CD4-positive, alpha-beta memory T cell (primary cell): ENCODE measurements around the gene MYCBPAP. TPM values are rescaled to one million over a fixed set of nuclear protein-coding genes. Genes with fewer than 3 reads are reported as not detected.

Experiments
- CTCF ChIA-PET: fragments of 350-600 bp; sonication (Branson Sonifier 250); formaldehyde crosslinking; loops from one replicate; lab custom pipeline; 2021; ENCODE audit warnings: inconsistent platforms; ENCODE audit not compliant: partially characterized antibody; lab: Charles Lee
- POLR2A ChIA-PET: fragments of 350-600 bp; sonication (Branson Sonifier 250); formaldehyde crosslinking; loops from one replicate; lab custom pipeline; 2021; ENCODE audit not compliant: partially characterized antibody; lab: Charles Lee
- DNase-seq, 5 donors: peaks; one replicate each; pipeline versions ENCODE4 v3.0.0 to v3.0.0-alpha.2; 2020 to 2022; ENCODE audit warnings: mixed read lengths in 1 of 5
- H3K27ac ChIP-seq: one replicate; pipeline ENCODE4 v1.7.0; 2013; ENCODE audit warnings: low read depth, low read length
- H3K27me3 ChIP-seq: 2 replicates; pipeline ENCODE4 v1.7.0; 2013; ENCODE audit warnings: mild to moderate bottlenecking, low read length, moderate library complexity; ENCODE audit not compliant: insufficient read depth
- H3K36me3 ChIP-seq: 2 replicates; pipeline ENCODE4 v1.7.0; 2013; ENCODE audit warnings: mild to moderate bottlenecking, low read length, moderate library complexity; ENCODE audit not compliant: insufficient read depth
- H3K4me1 ChIP-seq: 2 replicates; pipeline ENCODE4 v1.7.0; 2013; ENCODE audit warnings: mild to moderate bottlenecking, low read length, moderate library complexity; ENCODE audit not compliant: insufficient read depth
- H3K4me3 ChIP-seq, 2 donors: one replicate each; pipeline ENCODE4 v1.7.0; 2013; ENCODE audit warnings: low read length in 2 of 2, mild to moderate bottlenecking in 1 of 2
- H3K9me3 ChIP-seq, 2 donors: one replicate each; pipeline ENCODE4 v1.7.0; 2013; ENCODE audit warnings: low read length in 2 of 2, control low read depth in 1 of 2; ENCODE audit not compliant: control insufficient read depth in 1 of 2
- H3K27ac Mint-ChIP-seq, 7 donors: one replicate each; pipeline ENCODE4 v1.8.0; 2020 to 2021; ENCODE audit warnings: mixed read lengths in 7 of 7, mild to moderate bottlenecking in 6 of 7, inconsistent platforms in 3 of 7, moderate library complexity in 3 of 7
- H3K27me3 Mint-ChIP-seq, 2 donors: one replicate each; pipeline ENCODE4 v1.8.0; 2020 to 2021; ENCODE audit warnings: mixed read lengths in 2 of 2
- H3K36me3 Mint-ChIP-seq, 2 donors: one replicate each; pipeline ENCODE4 v1.8.0; 2020 to 2021; ENCODE audit warnings: mixed read lengths in 2 of 2, inconsistent platforms in 1 of 2, mild to moderate bottlenecking in 1 of 2
- H3K4me1 Mint-ChIP-seq, 4 donors: one replicate each; pipeline ENCODE4 v1.8.0; 2020 to 2021; ENCODE audit warnings: mixed read lengths in 4 of 4, mild to moderate bottlenecking in 1 of 4
- H3K4me3 Mint-ChIP-seq, 8 donors: one replicate each; pipeline ENCODE4 v1.8.0; 2020 to 2021; ENCODE audit warnings: mixed read lengths in 8 of 8, mild to moderate bottlenecking in 7 of 8, moderate library complexity in 6 of 8, inconsistent platforms in 3 of 8
- H3K9me3 Mint-ChIP-seq, 8 donors: one replicate each; pipeline ENCODE4 v1.8.0; 2020 to 2021; ENCODE audit warnings: mixed read lengths in 8 of 8, mild to moderate bottlenecking in 5 of 8, inconsistent platforms in 3 of 8, moderate library complexity in 1 of 8
- intact Hi-C: fragments of 100-400 bp; cut with micrococcal nuclease; formaldehyde crosslinking; loops from one replicate; pipeline ENCODE4 v1.15.1; 2023
- polyA plus RNA-seq, 2 donors: library from polyadenylated mRNA; unstranded; fragments of 300-500 nt; fragmentation: Illumina TruSeq; gene quantifications; one replicate each; pipeline ENCODE4 v1.2.3, GENCODE V29; 2021
- total RNA-seq, 2 experiments: library from RNA; stranded (reverse); gene quantifications; one replicate each; pipeline ENCODE4 v1.2.3, GENCODE V29; 2021

MYCBPAP gene
- total and polyA plus RNA-seq, 4 experiments from 2014 or later, result 0.24 to 6.8 (median 5.3) TPM; not detected in 1

GRCh38 chr17:50547035-50547735 is 38.9 kb downstream of the MYCBPAP start, which contains the start of gene SPATA20:
Gene SPATA20 (plus strand): TSS chr17:50547174. CDS start chr17:50547209, 35 bp downstream.
- CTCF ChIA-PET, result interaction anchor here (1.0 to 4.5 kb wide), 3 partner anchors 16 to 300 kb away, joined by 3 to 22 read pairs (median 4); no protein-coding TSS in a partner anchor
- peaks cover 1 to 3% of the 10 kb centered on the region in 2 donors for H3K27me3 Mint-ChIP-seq

DNA sequence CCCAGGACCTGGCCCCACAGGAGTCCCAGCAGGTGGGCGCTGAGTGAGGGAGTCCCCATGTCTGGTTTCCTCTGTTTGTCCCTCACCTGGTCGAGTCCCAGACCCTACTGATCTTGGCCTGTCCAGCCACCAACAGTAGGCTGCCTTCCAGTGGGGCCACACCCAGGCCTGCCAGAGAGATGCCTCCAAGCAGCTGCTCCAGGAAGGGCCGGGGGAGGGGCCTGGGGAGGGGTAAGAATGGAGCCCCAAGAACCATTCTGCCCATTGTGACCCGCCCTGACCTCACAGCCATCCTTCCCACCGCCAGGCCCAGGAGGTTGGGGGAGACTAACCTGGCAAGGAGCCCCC is 39.5 kb downstream of the MYCBPAP start:
- Histone ChIP-seq H3K36me3 (no peaks in the 10 kb centered on the region), H3K27me3 (no peaks in the 10 kb centered on the region), H3K4me3 (peak overlapping the region in 1 of 2 donors; percentile 56), H3K27ac (peak overlapping the region; percentile 38), H3K4me1 (peaks cover 14% of the 10 kb centered on the region), H3K9me3 (no peaks in the 10 kb centered on the region)
- Mint-ChIP-seq H3K4me3 (peak overlapping the region; percentile 48 to 86 (median 78)), H3K36me3 (no peaks in the 10 kb centered on the region), H3K27me3 (peaks cover 1 to 3% of the 10 kb centered on the region in 2 donors), H3K4me1 (peaks cover 2 to 18% (median 12%) of the 10 kb centered on the region in 4 donors), H3K27ac (peak overlapping the region in 5 of 7 donors; percentile 32 to 83 (median 52)), H3K9me3 (no peaks in the 10 kb centered on the region)
- POLR2A ChIA-PET, result interaction anchor here (0.9 to 1.4 kb wide), 3 partner anchors 12 to 161 kb away, joined by 3 to 5 read pairs (median 4); partner anchors contain the start of gene CACNA1G
- no peak for DNase-seq
- intact Hi-C loops, result loop anchor here (1.0 to 2.0 kb wide), 5 partner anchors 13 to 270 kb away; partner anchors contain the start of gene CACNA1G
- CTCF ChIA-PET, result interaction anchor here (4.5 kb wide), 1 partner anchor 78 kb away, joined by 22 read pairs; no protein-coding TSS in a partner anchor

More at GRCh38 chr17:50547035-50547735, 38.9 kb downstream of the MYCBPAP start, which contains the start of gene SPATA20:
- POLR2A ChIA-PET, result interaction anchor here (0.9 to 1.4 kb wide), 3 partner anchors 13 to 161 kb away, joined by 3 to 5 read pairs (median 4); partner anchors contain the start of gene CACNA1G
- Histone ChIP-seq H3K36me3 (no peaks in the 10 kb centered on the region), H3K4me3 (peak within 1 kb of the TSS; percentile 56 to 63), H3K27me3 (no peaks in the 10 kb centered on the region), H3K4me1 (peaks cover 19% of the 10 kb centered on the region), H3K9me3 (no peaks in the 10 kb centered on the region), H3K27ac (peak within 1 kb of the TSS; percentile 38)
- no peaks in the 10 kb centered on the region for H3K9me3 Mint-ChIP-seq
- H3K4me3 Mint-ChIP-seq, result peak within 1 kb of the TSS; percentile 48 to 86 (median 78)
- intact Hi-C loops, result loop anchor here (1.0 to 2.0 kb wide), 5 partner anchors 14 to 270 kb away; partner anchors contain the start of gene CACNA1G
- H3K27ac Mint-ChIP-seq, result peak within 1 kb of the TSS; percentile 32 to 87 (median 59)
- H3K36me3 Mint-ChIP-seq, result no peaks in the 10 kb centered on the region
- peak; percentile 83 to 85 (median 84) for DNase-seq
- peaks cover 6 to 24% (median 17%) of the 10 kb centered on the region in 4 donors for H3K4me1 Mint-ChIP-seq

GRCh38 chr17:50548831-50549230 is 40.6 kb downstream of the MYCBPAP start:
- DNase-seq, result no peak
- H3K9me3 Mint-ChIP-seq, result no peaks in the 10 kb centered on the region
- peaks cover 8% of the 10 kb centered on the region for H3K4me1 ChIP-seq
- H3K27ac ChIP-seq, result no peak overlapping the region
- no peak overlapping the region for H3K4me3 ChIP-seq
- peaks cover 2 to 15% (median 12%) of the 10 kb centered on the region in 4 donors for H3K4me1 Mint-ChIP-seq
- H3K27me3 Mint-ChIP-seq, result peaks cover 1 to 2% of the 10 kb centered on the region in 2 donors
- H3K9me3 ChIP-seq, result no peaks in the 10 kb centered on the region
- no peaks in the 10 kb centered on the region for H3K27me3 ChIP-seq
- H3K36me3 Mint-ChIP-seq, result no peaks in the 10 kb centered on the region
- H3K27ac Mint-ChIP-seq, result peak overlapping the region in 1 of 7 donors; percentile 72
- intact Hi-C loops, result no loop called here
- no peak overlapping the region for H3K4me3 Mint-ChIP-seq
- POLR2A ChIA-PET, result interaction anchor here (2.8 kb wide), 1 partner anchor 11 kb away, joined by 11 read pairs; the partner anchor contains the start of gene CACNA1G
- H3K36me3 ChIP-seq, result no peaks in the 10 kb centered on the region
- CTCF ChIA-PET, result interaction anchor here (1.4 kb wide), 1 partner anchor 75 kb away, joined by 3 read pairs; no protein-coding TSS in a partner anchor

- POLR2A ChIA-PET, result interaction anchor here (2.2 to 2.8 kb wide), 2 partner anchors 8 to 11 kb away, joined by 8 to 11 read pairs; partner anchors contain the start of gene CACNA1G
These were observed 41.2 kb downstream of the MYCBPAP start for GRCh38 chr17:50549256-50549941.

GRCh38 chr17:50549969-50550368 is 41.7 kb downstream of the MYCBPAP start:
- Histone ChIP-seq H3K4me1 (peaks cover 8% of the 10 kb centered on the region), H3K27me3 (no peaks in the 10 kb centered on the region), H3K9me3 (no peaks in the 10 kb centered on the region), H3K36me3 (no peaks in the 10 kb centered on the region), H3K4me3 (no peak overlapping the region), H3K27ac (no peak overlapping the region)
- CTCF ChIA-PET, result interaction anchor here (1.4 kb wide), 1 partner anchor 74 kb away, joined by 3 read pairs; no protein-coding TSS in a partner anchor
- intact Hi-C loops, result no loop called here
- peak overlapping the region in 1 of 8 donors; percentile 12 for H3K4me3 Mint-ChIP-seq
- POLR2A ChIA-PET, result interaction anchor here (2.2 to 2.8 kb wide), 2 partner anchors 8 to 10 kb away, joined by 8 to 11 read pairs; partner anchors contain the start of gene CACNA1G
- peaks cover 2 to 10% (median 9%) of the 10 kb centered on the region in 4 donors for H3K4me1 Mint-ChIP-seq
- DNase-seq, result no peak
- no peaks in the 10 kb centered on the region for H3K36me3 Mint-ChIP-seq
- H3K27ac Mint-ChIP-seq, result no peak overlapping the region
- H3K9me3 Mint-ChIP-seq, result no peaks in the 10 kb centered on the region
- H3K27me3 Mint-ChIP-seq, result peaks cover 0 to 1% of the 10 kb centered on the region in 2 donors

More at GRCh38 chr17:50549256-50549941, 41.2 kb downstream of the MYCBPAP start:
- peaks cover 8% of the 10 kb centered on the region for H3K4me1 ChIP-seq
- Mint-ChIP-seq H3K27ac (no peak overlapping the region), H3K4me1 (peaks cover 2 to 9% (median 9%) of the 10 kb centered on the region in 4 donors), H3K4me3 (peak overlapping the region in 1 of 8 donors; percentile 15), H3K9me3 (no peaks in the 10 kb centered on the region), H3K27me3 (peaks cover 1% of the 10 kb centered on the region in 2 donors), H3K36me3 (no peaks in the 10 kb centered on the region)
- CTCF ChIA-PET, result interaction anchor here (1.4 kb wide), 1 partner anchor 74 kb away, joined by 3 read pairs; no protein-coding TSS in a partner anchor
- no peak overlapping the region for H3K27ac ChIP-seq
- no peak for DNase-seq
- H3K27me3 ChIP-seq, result no peaks in the 10 kb centered on the region
- intact Hi-C loops, result no loop called here
- no peaks in the 10 kb centered on the region for H3K36me3 ChIP-seq
- no peaks in the 10 kb centered on the region for H3K9me3 ChIP-seq
- no peak overlapping the region for H3K4me3 ChIP-seq

DNA sequence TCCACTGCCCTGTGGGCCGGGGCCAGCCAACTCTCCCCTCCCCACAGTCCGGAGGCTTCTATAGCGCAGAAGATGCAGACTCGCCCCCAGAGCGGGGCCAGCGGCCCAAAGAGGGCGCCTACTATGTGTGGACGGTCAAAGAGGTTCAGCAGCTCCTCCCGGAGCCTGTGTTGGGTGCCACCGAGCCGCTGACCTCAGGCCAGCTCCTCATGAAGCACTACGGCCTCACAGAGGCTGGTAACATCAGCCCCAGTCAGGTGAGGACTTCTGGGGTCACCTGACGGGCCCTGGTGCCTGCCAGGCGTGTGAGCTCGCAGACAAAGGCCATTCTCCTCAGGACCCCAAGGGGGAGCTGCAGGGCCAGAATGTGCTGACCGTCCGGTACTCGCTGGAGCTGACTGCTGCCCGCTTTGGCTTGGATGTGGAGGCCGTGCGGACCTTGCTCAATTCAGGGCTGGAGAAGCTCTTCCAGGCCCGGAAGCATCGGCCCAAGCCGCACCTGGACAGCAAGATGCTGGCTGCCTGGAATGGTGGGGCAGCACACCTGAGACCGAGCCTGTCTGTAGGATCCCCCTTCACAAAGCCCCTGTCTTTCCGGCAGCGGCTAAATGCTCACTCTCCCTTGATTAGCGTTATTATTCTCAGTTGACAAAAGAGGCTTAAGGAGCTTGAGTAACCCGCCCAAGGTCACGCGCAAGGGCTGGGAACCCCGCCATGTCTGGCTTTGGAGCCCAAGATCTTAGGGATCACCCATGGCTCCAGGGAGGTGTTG is 42.6 kb downstream of the MYCBPAP start:
- peak overlapping the region in 1 of 7 donors; percentile 42 for H3K27ac Mint-ChIP-seq
- no peaks in the 10 kb centered on the region for H3K27me3 ChIP-seq
- intact Hi-C loops, result no loop called here
- H3K27me3 Mint-ChIP-seq, result peaks cover 0 to 1% of the 10 kb centered on the region in 2 donors
- POLR2A ChIA-PET, result interaction anchor here (2.2 to 2.8 kb wide), 2 partner anchors 9 kb away, joined by 8 to 11 read pairs; partner anchors contain the start of gene CACNA1G
- H3K36me3 ChIP-seq, result no peaks in the 10 kb centered on the region
- peaks cover 2 to 9% (median 8%) of the 10 kb centered on the region in 4 donors for H3K4me1 Mint-ChIP-seq
- CTCF ChIA-PET, result no interaction called here
- no peak for DNase-seq
- H3K9me3 ChIP-seq, result no peaks in the 10 kb centered on the region
- peak overlapping the region in 1 of 8 donors; percentile 59 for H3K4me3 Mint-ChIP-seq
- no peak overlapping the region for H3K4me3 ChIP-seq
- H3K4me1 ChIP-seq, result peaks cover 8% of the 10 kb centered on the region
- no peaks in the 10 kb centered on the region for H3K36me3 Mint-ChIP-seq
- no peak overlapping the region for H3K27ac ChIP-seq
- no peaks in the 10 kb centered on the region for H3K9me3 Mint-ChIP-seq
